HG03469 (cell line): ENCODE measurements around the gene RBM41.
"Not testable (repeated sequence)": the region's sequence is repeated elsewhere in the genome, so short reads cannot be mapped to it uniquely, and the experiment has no call there.

ENCODE experiments used
- ATAC-seq: cut with Tn5 transposase; IDR thresholded peaks from one replicate; pipeline ENCODE4 v1.9.1; 2021; ENCODE audit warnings: mild to moderate bottlenecking, moderate library complexity, moderate number of reproducible peaks; ENCODE audit not compliant: unreplicated experiment

The RBM41 gene

GRCh38 chrX:107118322-107119147 lies at the start of gene RBM41:
Gene RBM41, minus strand, starts transcription at chrX:107118822. Its CDS starts 49 bp downstream, at chrX:107118773.
- ATAC-seq, result peak; percentile 98

- ATAC-seq, result no peak
Measured at GRCh38 chrX:107168257-107168656, 49.6 kb upstream of the RBM41 start.

- ATAC-seq, result no peak
Measured at GRCh38 chrX:107167163-107167921, 48.7 kb upstream of the RBM41 start.

GRCh38 chrX:107157618-107158017 lies 39.0 kb upstream of the RBM41 start:
- not testable (repeated sequence) for ATAC-seq

GRCh38 chrX:107155621-107156430 lies 37.2 kb upstream of the RBM41 start:
- not testable (repeated sequence) for ATAC-seq

- ATAC-seq, result no peak
Measured at GRCh38 chrX:107154787-107155620, 36.4 kb upstream of the RBM41 start.

- ATAC-seq, result no peak
Measured at GRCh38 chrX:107153005-107153404, 34.4 kb upstream of the RBM41 start.

- ATAC-seq, result no peak
Measured at GRCh38 chrX:107146670-107147069, 28.0 kb upstream of the RBM41 start.

- ATAC-seq, result no peak
Measured at GRCh38 chrX:107135965-107136307, 17.3 kb upstream of the RBM41 start.

GRCh38 chrX:107135049-107135964 lies 16.7 kb upstream of the RBM41 start:
- ATAC-seq, result no peak

- no peak for ATAC-seq
Measured at GRCh38 chrX:107123750-107124149, 5.1 kb upstream of the RBM41 start.

- no peak for ATAC-seq
Measured at GRCh38 chrX:107119283-107119682, 661 bp upstream of the RBM41 start.

- no peak for ATAC-seq
Measured at GRCh38 chrX:107117993-107118321, 665 bp downstream of the RBM41 start.

GRCh38 chrX:107107459-107107858 lies 11.2 kb downstream of the RBM41 start:
- no peak for ATAC-seq

- ATAC-seq, result no peak
Measured at GRCh38 chrX:107102980-107103379, 15.6 kb downstream of the RBM41 start.

- ATAC-seq, result no peak
Measured at GRCh38 chrX:107076158-107076557, 42.5 kb downstream of the RBM41 start.

GRCh38 chrX:107057731-107058130 lies 60.9 kb downstream of the RBM41 start:
- ATAC-seq, result not testable (repeated sequence)

GRCh38 chrX:107054978-107055377 lies 63.6 kb downstream of the RBM41 start:
- ATAC-seq, result no peak

GRCh38 chrX:107050195-107050709 lies 68.4 kb downstream of the RBM41 start:
- no peak for ATAC-seq
